MM.1S (cell line): ENCODE data around the gene GNAQ.

Experiments used
- EZH2 ChIP-seq: fragments of 300-600 bp; sonication (generic); optimal IDR thresholded peaks from 2 replicates; pipeline ENCODE3; 2017; ENCODE audit warnings: low read depth, mild to moderate bottlenecking, antibody characterized with exemption, low read length, mixed read lengths
- EZH2phosphoT487 ChIP-seq: fragments of 300-600 bp; sonication (generic); IDR thresholded peaks from 2 replicates; pipeline ENCODE4 v1.6.1; 2018; ENCODE audit warnings: antibody characterized with exemption, low read length
- TF ChIP-seq, protein P1 (sequence below): fragments of 300-600 bp; sonication (generic); IDR thresholded peaks from 2 replicates; pipeline ENCODE4 v1.5.1; 2016; ENCODE audit warnings: antibody characterized with exemption, low read length, mixed read lengths

DNA sequence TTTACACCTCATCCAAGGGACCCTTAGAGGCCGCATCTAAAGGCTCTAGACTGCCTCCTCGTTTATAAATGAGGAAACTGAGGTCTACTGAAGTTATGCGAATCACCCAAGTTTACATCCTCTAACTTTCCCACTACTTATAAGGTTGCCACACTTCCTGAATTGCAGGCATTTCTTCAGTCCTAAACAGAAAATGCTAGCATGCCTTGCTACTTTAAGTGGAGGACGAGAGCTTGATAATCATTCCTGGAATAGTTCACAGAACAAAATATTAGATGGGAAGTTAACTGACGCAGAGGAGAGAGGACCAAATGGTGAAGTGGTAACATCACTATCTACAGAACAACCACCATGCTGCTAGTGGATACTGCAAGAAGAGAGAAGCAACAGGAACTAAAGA is 85.8 kb downstream of the GNAQ start:
- TF ChIP-seq, protein P1, sequence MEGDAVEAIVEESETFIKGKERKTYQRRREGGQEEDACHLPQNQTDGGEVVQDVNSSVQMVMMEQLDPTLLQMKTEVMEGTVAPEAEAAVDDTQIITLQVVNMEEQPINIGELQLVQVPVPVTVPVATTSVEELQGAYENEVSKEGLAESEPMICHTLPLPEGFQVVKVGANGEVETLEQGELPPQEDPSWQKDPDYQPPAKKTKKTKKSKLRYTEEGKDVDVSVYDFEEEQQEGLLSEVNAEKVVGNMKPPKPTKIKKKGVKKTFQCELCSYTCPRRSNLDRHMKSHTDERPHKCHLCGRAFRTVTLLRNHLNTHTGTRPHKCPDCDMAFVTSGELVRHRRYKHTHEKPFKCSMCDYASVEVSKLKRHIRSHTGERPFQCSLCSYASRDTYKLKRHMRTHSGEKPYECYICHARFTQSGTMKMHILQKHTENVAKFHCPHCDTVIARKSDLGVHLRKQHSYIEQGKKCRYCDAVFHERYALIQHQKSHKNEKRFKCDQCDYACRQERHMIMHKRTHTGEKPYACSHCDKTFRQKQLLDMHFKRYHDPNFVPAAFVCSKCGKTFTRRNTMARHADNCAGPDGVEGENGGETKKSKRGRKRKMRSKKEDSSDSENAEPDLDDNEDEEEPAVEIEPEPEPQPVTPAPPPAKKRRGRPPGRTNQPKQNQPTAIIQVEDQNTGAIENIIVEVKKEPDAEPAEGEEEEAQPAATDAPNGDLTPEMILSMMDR = no peak
- TF ChIP-seq EZH2 (no peak), EZH2phosphoT487 (no peak)
